ENCODE data around the gene ACAP2.
"Not testable (repeated sequence)": the region's sequence is repeated elsewhere in the genome, so short reads cannot be mapped to it uniquely, and the experiment has no call there.

ACAP2 gene

GRCh38 chr3:195397524-195397923, 45.3 kb downstream of the ACAP2 start:
- DNase-seq (ENCODE audit: low read depth in 1 of 2, low spot score in 1 of 2): no peak
- TF ChIP-seq JUND (IDR thresholded peaks at IDR 0.05; ENCODE audit: low read depth): no peak
- in situ Hi-C loops (cut with HindIII; ENCODE audit: low pct_unique_long_range_greater_than_20kb, low sequenced_read_pairs): no loop called here

- in situ Hi-C loops (cut with HindIII; ENCODE audit: low pct_unique_long_range_greater_than_20kb, low sequenced_read_pairs): no loop called here
- no peak for DNase-seq (ENCODE audit: low read depth in 1 of 2, low spot score in 1 of 2)
- TF ChIP-seq JUND (IDR thresholded peaks at IDR 0.05; ENCODE audit: low read depth): no peak
These were observed 47.5 kb downstream of the ACAP2 start for GRCh38 chr3:195395208-195395816.

- in situ Hi-C loops (cut with HindIII; ENCODE audit: low pct_unique_long_range_greater_than_20kb, low sequenced_read_pairs): no loop called here
- no peak for TF ChIP-seq JUND (IDR thresholded peaks at IDR 0.05; ENCODE audit: low read depth)
- DNase-seq (ENCODE audit: low read depth in 1 of 2, low spot score in 1 of 2): peak in 1 of 2 experiments; percentile 36
These were observed 48.1 kb downstream of the ACAP2 start for GRCh38 chr3:195394700-195395099.

- no peak for DNase-seq (ENCODE audit: low read depth in 1 of 2, low spot score in 1 of 2)
- in situ Hi-C loops (cut with HindIII; ENCODE audit: low pct_unique_long_range_greater_than_20kb, low sequenced_read_pairs): no loop called here
- TF ChIP-seq JUND (IDR thresholded peaks at IDR 0.05; ENCODE audit: low read depth): no peak
These were observed 48.8 kb downstream of the ACAP2 start for GRCh38 chr3:195394024-195394423.

- TF ChIP-seq JUND (IDR thresholded peaks at IDR 0.05; ENCODE audit: low read depth): no peak
- in situ Hi-C loops (cut with HindIII; ENCODE audit: low pct_unique_long_range_greater_than_20kb, low sequenced_read_pairs): no loop called here
- DNase-seq (ENCODE audit: low read depth in 1 of 2, low spot score in 1 of 2): peak in 1 of 2 experiments; percentile 81
These were observed 54.4 kb downstream of the ACAP2 start for GRCh38 chr3:195388380-195388779.

- peak in 1 of 2 experiments; percentile 63 for DNase-seq (ENCODE audit: low read depth in 1 of 2, low spot score in 1 of 2)
- no peak for TF ChIP-seq JUND (IDR thresholded peaks at IDR 0.05; ENCODE audit: low read depth)
- in situ Hi-C loops (cut with HindIII; ENCODE audit: low pct_unique_long_range_greater_than_20kb, low sequenced_read_pairs): no loop called here
These were observed 56.1 kb downstream of the ACAP2 start for GRCh38 chr3:195386739-195387138.

- in situ Hi-C loops (cut with HindIII; ENCODE audit: low pct_unique_long_range_greater_than_20kb, low sequenced_read_pairs): no loop called here
- no peak for TF ChIP-seq JUND (IDR thresholded peaks at IDR 0.05; ENCODE audit: low read depth)
- peak in 1 of 2 experiments; percentile 30 for DNase-seq (ENCODE audit: low read depth in 1 of 2, low spot score in 1 of 2)
These were observed 57.3 kb downstream of the ACAP2 start for GRCh38 chr3:195385526-195385925.

GRCh38 chr3:195384952-195385351, 57.9 kb downstream of the ACAP2 start:
- in situ Hi-C loops (cut with HindIII; ENCODE audit: low pct_unique_long_range_greater_than_20kb, low sequenced_read_pairs): no loop called here
- no peak for DNase-seq (ENCODE audit: low read depth in 1 of 2, low spot score in 1 of 2)
- TF ChIP-seq JUND (IDR thresholded peaks at IDR 0.05; ENCODE audit: low read depth): no peak

GRCh38 chr3:195372220-195372619, 70.6 kb downstream of the ACAP2 start:
- TF ChIP-seq JUND (IDR thresholded peaks at IDR 0.05; ENCODE audit: low read depth): no peak
- DNase-seq (ENCODE audit: low read depth in 1 of 2, low spot score in 1 of 2): no peak
- in situ Hi-C loops (cut with HindIII; ENCODE audit: low pct_unique_long_range_greater_than_20kb, low sequenced_read_pairs): no loop called here

- in situ Hi-C loops (cut with HindIII; ENCODE audit: low pct_unique_long_range_greater_than_20kb, low sequenced_read_pairs): no loop called here
- no peak for TF ChIP-seq JUND (IDR thresholded peaks at IDR 0.05; ENCODE audit: low read depth)
- DNase-seq (ENCODE audit: low read depth in 1 of 2, low spot score in 1 of 2): no peak
These were observed 76.5 kb downstream of the ACAP2 start for GRCh38 chr3:195366200-195366925.

- TF ChIP-seq JUND (IDR thresholded peaks at IDR 0.05; ENCODE audit: low read depth): no peak
- in situ Hi-C loops (cut with HindIII; ENCODE audit: low pct_unique_long_range_greater_than_20kb, low sequenced_read_pairs): no loop called here
- no peak for DNase-seq (ENCODE audit: low read depth in 1 of 2, low spot score in 1 of 2)
These were observed 77.4 kb downstream of the ACAP2 start for GRCh38 chr3:195365371-195365770.

GRCh38 chr3:195357797-195358196, 85.0 kb downstream of the ACAP2 start:
- in situ Hi-C loops (cut with HindIII; ENCODE audit: low pct_unique_long_range_greater_than_20kb, low sequenced_read_pairs); DNase-seq (ENCODE audit: low read depth in 1 of 2, low spot score in 1 of 2): not testable (repeated sequence)

- no peak for TF ChIP-seq JUND (IDR thresholded peaks at IDR 0.05; ENCODE audit: low read depth)
These were observed 86.4 kb downstream of the ACAP2 start for GRCh38 chr3:195356151-195357086.

GRCh38 chr3:195354009-195354408, 88.8 kb downstream of the ACAP2 start:
- in situ Hi-C loops (cut with HindIII; ENCODE audit: low pct_unique_long_range_greater_than_20kb, low sequenced_read_pairs); DNase-seq (ENCODE audit: low read depth in 1 of 2, low spot score in 1 of 2): not testable (repeated sequence)

More at GRCh38 chr3:195356151-195357086, 86.4 kb downstream of the ACAP2 start:
- in situ Hi-C loops (cut with HindIII; ENCODE audit: low pct_unique_long_range_greater_than_20kb, low sequenced_read_pairs): no loop called here
- no peak for DNase-seq (ENCODE audit: low read depth in 1 of 2, low spot score in 1 of 2)

Data from T47D (cell line).